ENCODE measurements around the gene RAPGEF1.

Gene RAPGEF1

DNA sequence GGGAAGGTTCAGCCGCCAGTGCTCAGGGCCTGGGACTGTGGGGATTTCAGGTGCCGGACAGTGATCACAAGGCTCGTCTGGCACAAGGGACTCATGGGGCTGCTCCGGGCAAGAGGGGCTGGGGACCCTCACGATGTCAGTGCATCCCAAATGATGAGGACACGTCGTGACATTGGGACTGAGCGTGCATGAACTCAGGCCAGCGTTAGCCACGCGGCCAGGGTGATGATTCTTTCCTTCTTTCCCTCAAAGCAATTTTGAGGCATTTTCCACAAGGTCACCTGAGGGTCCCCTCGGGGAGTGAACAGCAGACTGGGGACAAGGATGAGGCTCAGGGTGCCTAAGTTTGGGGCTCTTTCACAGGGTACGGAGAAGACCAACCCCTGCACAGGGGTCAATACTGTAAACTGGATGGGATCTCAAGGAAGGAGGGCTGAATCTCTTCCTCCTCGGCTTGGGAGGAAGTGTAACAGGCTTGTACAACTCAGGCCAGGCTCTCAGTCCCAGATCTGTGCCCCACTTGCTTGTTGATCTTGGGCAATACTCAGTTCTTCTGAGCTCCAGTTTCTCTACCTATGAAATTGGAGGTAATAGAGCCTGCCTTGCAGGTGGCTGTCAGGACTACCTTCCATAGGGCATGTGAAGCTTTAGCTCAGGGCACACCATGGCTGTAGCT is 116.1 kb downstream of the RAPGEF1 start:
- no peak for DNase-seq (ENCODE audit: low read depth)

DNA sequence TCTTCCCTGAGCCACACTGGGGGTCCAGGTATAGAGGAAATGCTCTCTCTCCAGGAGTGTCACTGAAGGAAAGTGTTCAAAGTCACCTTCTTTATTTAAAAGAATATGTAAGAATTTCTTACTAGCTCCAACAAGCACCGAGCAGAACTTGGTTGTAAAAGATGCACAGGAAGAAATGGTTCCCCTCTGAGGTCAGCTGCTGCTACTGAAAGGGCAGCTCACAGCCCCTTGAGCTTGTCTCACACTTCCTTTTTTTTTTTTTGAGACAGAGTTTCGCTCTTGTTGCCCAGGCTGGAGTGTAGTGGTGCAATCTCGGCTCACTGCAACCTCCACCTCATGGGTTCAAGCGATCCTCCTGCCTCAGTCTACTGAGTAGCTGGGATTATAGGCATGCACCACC is 117.4 kb downstream of the RAPGEF1 start:
- no peak for DNase-seq (ENCODE audit: low read depth)

DNA sequence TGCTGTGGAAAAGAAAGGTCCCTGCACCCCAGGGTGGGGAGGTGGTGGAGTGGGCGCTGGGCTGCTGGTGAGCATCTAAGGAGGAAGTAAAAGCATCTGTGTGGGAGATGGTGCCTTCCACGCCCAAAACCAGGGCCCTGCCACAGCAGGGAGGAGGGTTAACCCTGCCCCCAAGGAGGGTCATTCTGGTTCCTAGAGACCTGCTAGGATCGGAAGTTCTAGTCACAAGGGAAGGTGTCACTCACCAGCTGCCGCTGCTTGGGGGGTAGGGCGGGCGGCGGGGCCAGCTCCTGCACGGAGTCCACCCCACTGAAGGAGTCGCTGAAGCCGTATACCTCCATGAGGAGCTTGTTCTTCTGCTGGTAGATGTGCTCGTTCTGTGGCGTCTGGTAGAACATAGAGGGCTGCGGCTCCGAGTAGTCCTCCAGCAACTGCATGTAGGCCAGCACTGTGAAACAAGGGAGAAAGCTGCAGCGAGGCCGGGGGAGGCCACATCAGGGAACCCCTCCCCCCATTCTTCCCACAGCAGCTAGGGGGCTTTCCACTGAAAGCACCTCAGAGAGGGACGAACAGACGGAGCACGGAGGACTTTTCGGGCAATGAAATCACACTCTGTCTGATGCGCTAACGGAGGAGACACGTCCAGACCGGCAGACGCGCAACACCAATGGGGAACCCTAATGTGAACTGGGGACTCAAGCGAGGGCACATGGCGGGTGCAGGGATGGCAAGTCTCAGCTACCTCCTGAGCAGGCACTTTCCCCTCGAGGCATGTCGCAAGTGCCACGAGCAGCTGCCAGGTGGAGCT is 118.1 kb downstream of the RAPGEF1 start:
- DNase-seq (ENCODE audit: low read depth), result no peak

DNA sequence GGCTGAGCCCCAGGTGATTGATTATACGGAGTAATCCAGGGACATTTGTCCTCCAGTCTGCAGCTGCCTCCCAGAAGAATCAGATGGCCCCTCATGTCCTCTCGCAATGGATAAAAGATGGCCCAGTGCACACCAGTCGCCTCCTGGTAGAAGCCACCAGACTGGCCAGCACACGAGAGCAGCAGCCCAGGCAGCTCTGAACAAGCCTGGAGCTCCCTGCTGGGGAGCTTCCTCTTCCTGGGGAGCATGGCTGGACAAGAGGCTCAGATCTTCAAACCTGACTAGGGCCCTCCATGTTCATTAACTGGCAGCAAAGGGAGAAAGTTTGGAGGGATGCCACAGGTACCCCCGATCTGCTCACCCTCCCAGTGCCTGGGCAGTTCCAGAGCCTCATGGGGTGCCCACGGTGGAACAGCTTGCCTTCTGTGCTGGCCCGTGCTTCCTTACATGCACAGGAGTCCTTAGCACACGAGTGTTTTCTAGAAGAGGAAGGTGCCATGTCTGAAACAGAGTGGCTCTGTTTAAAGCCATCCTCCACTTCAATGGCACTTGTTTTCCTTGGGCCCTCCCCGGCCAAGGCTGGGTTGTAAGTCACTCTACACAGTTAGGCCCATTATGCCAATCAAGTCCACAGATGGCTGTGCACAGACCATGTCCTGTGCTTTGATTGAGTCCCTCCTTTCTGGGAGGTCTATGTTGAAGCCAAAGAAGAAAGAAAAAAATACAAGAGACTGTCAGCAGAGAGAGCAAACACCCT is 118.9 kb downstream of the RAPGEF1 start:
- DNase-seq (ENCODE audit: low read depth), result no peak

DNA sequence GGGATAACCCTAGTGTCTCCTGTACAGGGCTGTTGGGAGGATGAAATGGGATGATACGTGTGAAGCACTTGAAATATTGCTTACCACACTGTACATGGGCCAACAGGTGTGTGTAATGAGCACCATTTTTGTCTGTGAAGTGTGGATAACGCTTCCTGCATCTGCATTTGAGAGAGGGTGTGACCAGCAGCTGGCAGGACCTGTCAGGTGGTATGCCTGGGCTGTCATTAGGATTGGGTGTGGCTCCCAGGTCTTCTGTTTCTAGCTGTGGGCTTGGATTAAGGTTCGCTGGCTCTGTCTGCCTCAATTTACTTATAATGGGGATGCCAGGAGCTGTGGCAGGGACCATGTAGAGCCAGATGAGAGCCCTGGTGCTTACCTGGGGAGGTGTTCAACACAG is 120.2 kb downstream of the RAPGEF1 start:
- no peak for DNase-seq (ENCODE audit: low read depth)

DNA sequence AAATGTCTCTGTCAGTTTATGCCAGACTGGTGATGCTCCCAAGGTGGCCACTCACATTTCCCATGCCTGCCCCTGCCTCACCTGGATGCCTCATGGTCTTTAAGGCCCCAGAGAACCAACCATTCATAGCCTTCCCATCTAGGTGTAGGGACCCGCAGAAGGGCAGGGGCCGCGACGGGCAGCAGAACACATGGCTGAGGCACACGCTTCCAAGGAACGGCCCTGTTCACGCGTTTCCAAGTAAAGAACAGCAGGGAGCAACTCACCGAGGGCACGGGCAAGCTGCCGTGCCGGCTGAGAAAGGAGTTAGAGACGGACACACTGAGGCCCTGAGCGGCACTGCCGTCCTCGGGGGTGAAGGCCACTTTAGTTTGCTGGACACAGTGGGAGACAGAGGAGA is 121.1 kb downstream of the RAPGEF1 start:
- DNase-seq (ENCODE audit: low read depth), result no peak

DNA sequence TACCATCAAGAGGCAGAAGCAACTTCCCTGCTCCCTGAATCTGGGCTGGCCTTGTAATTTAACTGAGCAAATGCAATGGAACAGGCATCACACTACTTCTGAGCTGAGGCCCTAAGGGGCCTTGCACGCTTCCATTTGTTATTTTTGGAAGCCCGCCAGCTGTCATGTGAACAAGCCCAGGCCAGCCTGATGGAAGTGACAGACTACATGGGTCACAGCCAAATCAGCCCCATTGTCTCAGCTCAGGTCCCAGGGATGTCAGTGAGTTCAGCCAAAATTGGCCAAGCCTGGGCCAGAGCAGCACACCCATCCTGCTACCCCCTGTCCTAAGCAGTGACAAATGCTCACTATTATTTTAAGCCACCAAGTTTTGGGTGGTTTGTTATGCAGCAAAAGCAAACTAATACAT is 121.8 kb downstream of the RAPGEF1 start:
- no peak for DNase-seq (ENCODE audit: low read depth)

DNA sequence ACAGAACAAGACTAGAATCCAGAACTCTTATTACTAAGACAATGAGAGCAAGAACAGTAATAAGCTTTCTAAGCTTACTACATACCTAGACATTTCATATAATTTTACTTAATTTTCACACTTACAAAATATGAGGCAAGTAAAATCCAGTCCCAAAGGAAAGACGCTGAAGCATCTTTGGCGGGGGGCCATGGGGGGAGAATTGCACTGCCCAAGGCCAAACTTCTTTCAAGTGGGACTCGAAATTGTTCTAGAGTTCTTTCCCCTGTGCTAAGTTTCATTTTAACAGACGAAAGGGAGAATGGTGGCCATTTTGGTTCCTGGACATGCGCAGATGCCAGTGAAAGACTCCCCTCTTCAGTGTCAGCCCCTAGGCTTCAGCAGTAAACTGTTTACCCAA is 122.3 kb downstream of the RAPGEF1 start:
- no peak for DNase-seq (ENCODE audit: low read depth)

DNA sequence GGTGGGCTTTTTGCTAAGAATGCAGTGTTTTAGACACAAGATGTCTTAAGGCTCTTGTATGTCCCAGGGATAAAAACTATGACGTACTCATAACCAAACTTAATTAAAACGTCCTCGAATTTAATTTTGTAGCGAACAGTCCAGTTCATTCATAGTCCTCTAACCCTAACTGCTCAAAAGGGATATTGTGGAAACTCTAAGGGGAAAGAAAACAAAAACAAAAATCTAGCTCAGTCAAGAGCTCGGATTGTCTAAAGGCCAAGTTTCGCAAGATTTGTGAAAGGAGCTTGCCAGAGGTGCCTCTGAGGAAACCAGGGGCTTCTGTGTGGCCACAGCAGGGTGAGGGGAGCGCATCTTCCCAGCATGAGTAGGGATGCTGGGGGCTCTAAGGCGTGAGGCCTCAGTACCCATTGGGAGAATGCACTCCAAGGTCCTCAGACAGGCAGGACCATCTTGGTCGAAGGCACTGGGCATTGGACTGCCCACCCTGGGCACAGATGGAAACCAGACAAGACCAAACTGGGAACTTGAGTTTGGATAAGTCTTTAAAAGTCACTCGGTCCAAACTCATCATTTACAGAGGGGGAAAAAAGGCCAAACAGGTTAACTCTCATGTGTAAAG is 122.8 kb downstream of the RAPGEF1 start:
- no peak for DNase-seq (ENCODE audit: low read depth)

DNA sequence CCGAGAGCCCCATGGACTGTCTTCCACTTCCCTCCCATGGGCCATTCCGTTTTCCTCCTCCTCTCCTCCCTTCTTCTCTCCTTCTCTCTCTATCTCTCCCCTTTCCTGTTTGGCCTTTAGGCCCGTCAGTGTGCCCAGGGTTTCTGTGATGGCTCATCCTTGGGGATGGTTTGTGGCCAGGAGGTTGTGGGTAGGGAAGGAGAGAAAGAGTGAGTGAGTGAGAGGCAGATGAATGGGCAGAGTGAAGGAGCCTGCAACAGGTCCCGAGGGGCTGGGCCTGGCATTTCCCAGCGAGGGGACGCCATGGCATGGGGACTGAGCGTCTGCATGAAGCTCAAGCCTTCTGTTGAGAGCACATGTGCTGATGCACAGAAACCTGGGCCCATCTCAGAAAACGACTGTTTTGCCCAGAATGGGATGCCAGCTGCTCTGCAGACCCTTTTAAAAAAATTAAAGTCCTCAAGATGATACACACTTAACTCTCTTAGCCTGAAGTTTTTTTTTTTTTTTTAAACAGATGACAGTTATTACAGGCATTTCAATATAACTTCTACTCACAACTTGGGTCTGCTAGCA is 125.4 kb downstream of the RAPGEF1 start:
- no peak for DNase-seq (ENCODE audit: low read depth)

DNA sequence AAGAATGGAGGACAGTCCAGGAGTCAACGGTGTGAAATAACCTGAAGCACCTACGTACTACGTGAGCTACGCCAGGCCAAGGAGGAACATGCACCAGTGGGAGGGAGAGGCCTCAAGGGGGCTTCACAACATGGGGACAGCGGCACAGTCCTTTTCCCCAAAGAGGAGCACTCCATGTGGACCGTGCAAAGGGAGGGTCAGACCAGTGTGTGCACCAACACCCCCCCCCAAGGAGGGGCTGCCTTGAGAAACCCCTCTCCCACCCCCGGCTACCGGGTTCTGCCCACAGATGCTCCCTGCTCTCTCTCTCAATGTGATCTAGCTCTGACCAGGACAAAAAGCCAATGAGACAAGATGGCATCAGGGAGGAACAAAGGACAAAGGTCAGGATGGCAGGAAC is 126.0 kb downstream of the RAPGEF1 start:
- DNase-seq (ENCODE audit: low read depth), result no peak

DNA sequence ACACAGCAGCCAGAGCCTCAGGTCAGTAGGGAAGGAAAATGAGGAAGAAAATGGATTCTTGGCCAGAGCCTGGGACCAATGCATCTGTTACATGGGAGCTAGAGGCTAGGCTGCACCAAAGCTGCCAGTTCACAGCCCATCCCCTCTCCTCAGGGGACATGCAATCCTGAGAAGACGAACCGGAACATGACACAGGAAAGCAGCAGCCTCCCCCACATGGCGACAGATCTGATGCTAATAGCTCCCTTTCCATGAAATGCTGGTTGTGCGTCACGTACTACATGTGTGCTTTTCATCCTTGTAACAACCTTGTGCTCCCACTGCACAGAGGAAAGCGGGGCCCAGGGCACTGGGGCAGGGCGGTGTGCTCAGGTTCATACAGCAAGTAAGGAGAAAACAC is 127.0 kb downstream of the RAPGEF1 start:
- no peak for DNase-seq (ENCODE audit: low read depth)

DNA sequence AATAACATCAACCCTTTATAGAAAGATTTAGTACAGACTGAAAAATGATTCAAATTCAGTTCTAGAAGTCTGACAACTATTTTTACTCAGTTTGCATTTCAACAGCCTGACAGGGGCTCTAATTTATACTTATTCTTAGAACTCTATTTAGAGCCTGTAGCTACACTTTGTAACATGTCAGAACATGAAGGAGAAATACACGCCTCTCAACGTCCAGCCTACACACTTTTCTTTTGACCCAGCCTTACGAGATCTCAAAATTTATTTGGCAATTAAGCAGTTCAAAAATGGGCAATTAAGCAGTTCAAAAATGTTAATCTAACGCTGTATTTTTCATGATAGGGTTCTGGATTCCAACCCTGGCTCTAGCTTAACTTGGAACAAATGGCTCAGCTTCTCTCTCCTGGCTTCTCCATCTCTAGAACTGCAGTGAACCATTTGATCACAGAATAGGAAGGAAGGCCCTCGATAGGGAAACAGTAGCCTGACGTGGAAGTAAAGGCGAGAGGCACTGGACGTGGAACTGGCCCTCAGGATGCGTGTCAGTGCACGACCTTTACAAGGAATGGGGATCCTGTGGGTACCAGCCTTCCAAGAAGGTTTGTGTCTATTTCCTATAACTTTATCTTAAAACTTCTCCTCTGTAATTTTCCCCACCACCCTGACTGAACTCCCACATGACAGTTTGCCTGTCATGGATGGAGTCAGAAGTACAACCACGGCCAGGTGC is 128.1 kb downstream of the RAPGEF1 start:
- DNase-seq (ENCODE audit: low read depth), result no peak

DNA sequence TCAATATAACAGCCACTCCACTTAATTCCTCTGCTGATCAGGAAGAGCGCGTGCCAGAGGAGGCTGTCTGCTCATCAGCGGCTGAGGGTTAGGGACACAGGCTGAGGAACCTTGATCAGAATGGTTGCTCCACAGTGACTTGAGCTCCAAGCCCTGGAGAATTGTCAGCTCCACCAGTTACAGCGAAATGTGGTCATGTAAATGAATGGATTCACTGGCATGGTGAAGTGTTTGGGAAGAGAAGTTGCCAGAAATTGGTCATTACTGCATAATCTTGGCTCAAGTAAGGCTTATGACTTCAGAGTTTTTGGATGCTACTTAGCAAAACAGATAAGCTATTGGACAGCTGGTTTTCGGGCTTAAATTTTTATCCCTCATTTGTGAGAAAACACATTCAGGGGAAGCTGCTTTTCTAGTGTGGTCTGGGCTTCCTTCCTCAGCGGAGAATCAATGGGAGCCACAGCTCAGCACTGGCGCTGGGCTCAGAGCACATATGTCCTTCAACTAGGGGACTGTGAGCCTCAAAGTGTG is 129.6 kb downstream of the RAPGEF1 start:
- DNase-seq (ENCODE audit: low read depth), result no peak

DNA sequence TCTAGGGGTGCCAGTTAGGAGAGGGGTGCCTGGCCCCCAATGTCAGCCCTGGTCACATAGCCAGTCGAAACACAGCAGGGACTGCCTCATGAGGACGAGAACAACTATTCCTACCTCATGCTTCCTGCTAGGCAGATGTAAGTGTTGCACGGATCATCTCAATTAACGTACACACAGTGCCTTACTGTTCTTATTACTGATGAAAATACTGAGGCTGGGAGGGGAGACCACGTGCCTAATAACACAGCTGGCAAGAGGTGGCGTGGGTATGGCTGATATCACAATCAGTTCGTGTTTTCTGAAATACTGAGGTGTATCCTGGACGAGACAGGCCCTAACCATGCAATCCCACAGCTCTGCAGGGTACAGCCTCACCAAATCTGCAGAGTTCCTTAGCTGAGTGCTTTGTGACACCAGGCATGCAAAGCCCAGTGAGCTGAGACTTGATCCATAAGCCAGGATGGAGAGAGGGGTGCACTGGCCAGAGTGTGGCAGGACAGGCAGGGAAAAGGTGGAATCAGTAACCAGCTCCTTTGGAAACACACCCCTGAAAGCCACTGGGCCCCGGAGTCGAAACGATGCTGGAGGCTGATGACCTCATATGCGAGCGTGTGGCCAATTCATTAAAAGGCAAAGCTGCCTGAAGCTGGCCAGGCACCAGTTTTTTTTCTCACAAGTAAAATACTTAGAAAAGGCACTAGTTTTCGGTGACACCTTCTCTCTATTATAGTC is 130.6 kb downstream of the RAPGEF1 start:
- no peak for DNase-seq (ENCODE audit: low read depth)

DNA sequence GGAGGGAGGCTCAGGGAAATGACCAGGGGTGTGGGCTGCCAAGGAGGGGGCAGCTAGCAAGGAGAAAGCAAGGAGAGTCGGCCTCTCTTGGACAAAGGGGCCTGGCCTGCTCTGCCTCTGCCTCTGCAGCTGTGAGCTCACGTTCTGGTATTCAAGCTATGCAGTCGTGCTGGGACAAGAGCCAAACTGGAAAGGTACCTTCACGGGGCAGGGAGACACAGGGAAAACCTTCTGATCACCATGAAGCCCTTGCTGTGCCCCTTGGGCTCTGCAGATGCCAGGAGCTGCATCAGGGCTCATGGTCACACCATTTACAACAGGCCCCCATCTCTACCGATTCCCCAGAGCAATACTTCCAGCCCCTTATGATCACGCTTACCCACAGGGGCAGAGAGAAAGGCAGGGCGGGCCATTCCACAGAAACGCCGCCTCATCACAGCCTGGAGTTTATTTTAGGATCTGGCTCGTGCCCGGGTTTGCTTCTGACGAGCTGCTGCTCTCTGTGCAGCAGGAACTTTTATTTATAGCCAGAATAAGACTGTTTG is 131.3 kb downstream of the RAPGEF1 start:
- DNase-seq (ENCODE audit: low read depth), result no peak

DNA sequence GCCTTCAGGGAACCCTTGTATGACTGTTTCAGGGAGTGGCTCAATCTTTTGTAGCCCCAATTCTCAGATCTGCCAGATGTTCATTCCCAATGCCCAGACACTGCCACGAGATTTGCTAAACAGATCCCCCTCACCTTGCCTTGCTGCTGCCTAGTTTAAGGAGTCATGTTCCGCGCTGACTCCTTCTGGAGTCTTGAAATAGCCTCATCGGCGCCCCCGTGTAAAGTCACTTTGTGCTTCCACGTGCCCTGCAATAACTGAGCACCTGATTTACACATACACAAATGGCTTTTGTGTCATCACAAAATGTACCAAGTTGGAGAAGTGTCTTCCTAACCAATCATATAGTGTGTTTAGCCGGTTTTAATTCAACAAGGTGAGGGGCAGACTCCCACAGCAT is 132.3 kb downstream of the RAPGEF1 start:
- no peak for DNase-seq (ENCODE audit: low read depth)

DNA sequence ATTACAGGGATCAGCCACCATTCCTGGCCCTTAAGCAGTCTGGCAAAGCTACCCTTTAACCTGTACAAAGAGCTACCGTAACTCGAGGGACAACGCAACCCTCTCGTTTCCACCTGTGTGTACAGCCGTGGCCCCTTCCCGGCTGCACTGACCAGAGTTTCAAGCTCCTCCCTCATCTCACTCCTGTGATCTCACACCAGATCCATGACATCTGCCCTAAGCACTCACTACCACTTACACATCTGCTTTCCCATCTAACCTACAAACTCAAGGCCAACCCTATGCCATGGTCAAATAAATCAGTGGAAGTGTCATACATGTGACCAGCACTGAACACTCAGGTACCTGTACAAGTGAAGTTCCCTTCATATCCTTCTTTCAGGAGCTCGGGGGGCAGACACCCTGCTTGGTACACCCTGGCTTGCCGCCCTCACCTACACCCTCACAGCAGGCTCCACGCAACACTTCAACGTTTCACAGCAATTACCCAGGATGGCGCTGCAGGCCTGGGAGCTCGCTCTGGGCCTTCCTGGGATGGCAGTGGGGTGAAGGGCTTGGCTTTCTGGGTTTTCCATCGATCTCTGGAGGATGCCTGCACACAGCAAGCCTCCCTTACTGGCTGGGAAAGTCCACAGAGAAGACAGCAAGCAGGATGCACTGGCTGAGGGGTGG is 132.8 kb downstream of the RAPGEF1 start:
- no peak for DNase-seq (ENCODE audit: low read depth)

DNA sequence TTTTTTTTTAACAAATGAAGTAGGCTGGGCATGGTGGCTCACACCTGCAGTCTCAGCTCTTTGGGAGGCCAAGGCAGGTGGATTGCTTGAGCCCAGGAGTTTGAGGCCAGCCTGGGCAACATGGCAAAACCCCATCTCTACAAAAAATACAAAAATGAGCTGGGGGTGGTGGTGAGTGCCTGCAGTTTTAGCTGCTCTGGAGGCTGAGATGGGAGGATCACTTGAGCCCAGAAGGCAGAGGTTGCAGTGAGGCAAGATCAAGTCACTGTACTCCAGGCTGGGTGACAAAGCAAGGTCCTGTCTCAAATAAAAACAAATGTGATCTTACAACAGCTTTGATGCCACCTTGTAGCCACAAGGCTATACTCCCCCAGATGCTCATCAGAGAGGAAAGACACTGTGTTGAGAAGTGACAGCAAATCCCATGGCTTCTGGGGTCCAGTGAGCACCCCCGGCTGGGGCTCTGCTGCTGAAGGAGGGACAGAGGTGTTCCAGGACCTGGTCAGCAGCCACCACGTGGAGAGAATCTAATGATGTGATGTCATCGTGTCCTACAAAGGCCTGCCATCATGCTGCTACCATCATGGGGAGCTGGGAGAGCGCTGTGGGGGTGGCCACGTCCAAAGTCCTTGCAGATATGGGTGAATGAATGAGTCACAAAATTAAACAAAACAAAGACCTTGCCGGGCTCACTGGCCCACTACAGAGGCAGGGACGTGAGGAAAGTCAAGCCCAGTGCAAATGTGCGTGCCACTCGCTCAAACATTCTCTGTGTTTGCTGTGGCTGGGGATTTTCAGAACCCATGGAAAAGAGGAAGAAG is 133.9 kb downstream of the RAPGEF1 start:
- DNase-seq (ENCODE audit: low read depth), result no peak

Data from stimulated activated CD8-positive, alpha-beta memory T cell treated with anti-CD3 and anti-CD28 coated beads, Interleukin-15, amount 100 ng/mL, for 1 hour (primary cell).